NCI-H446 (cell line): Measurements from ENCODE around the gene CD226.
"Not testable (repeated sequence)": the region's sequence is repeated elsewhere in the genome, so short reads cannot be mapped to it uniquely, and the experiment has no call there.

Source experiments
- DNase-seq, 2 experiments: peaks; one replicate each; lab custom pipeline; 2025; lab: John Stamatoyannopoulos, UW

Gene CD226

GRCh38 chr18:69956665-69957620, 9.3 kb upstream of the CD226 start:
- DNase-seq = no peak

- no peak for DNase-seq
Measured at GRCh38 chr18:69956057-69956456, 8.4 kb upstream of the CD226 start.

GRCh38 chr18:69954719-69955480, 7.2 kb upstream of the CD226 start:
- no peak for DNase-seq

GRCh38 chr18:69953191-69953590, 5.5 kb upstream of the CD226 start:
- no peak for DNase-seq

- peak in 1 of 2 experiments; percentile 10 for DNase-seq
Measured at GRCh38 chr18:69951182-69951581, 3.5 kb upstream of the CD226 start.

GRCh38 chr18:69949538-69949936, 1.9 kb upstream of the CD226 start:
- DNase-seq = no peak

- no peak for DNase-seq
Measured at GRCh38 chr18:69948919-69949537, 1.4 kb upstream of the CD226 start.

GRCh38 chr18:69948256-69948655, 583 bp upstream of the CD226 start:
- no peak for DNase-seq

- no peak for DNase-seq
Measured at GRCh38 chr18:69946608-69947155, 991 bp downstream of the CD226 start.

- DNase-seq = no peak
Measured at GRCh38 chr18:69945220-69946114, 2.2 kb downstream of the CD226 start.

- no peak for DNase-seq
Measured at GRCh38 chr18:69944436-69944835, 3.2 kb downstream of the CD226 start.

- no peak for DNase-seq
Measured at GRCh38 chr18:69943021-69943420, 4.7 kb downstream of the CD226 start.

- no peak for DNase-seq
Measured at GRCh38 chr18:69941183-69941582, 6.5 kb downstream of the CD226 start.

GRCh38 chr18:69939812-69940211, 7.9 kb downstream of the CD226 start:
- not testable (repeated sequence) for DNase-seq

GRCh38 chr18:69936191-69936558, 11.5 kb downstream of the CD226 start:
- DNase-seq = no peak

- DNase-seq = no peak
Measured at GRCh38 chr18:69935319-69936190, 12.1 kb downstream of the CD226 start.

GRCh38 chr18:69934601-69935265, 12.9 kb downstream of the CD226 start:
- DNase-seq = no peak

GRCh38 chr18:69929041-69929774, 18.5 kb downstream of the CD226 start:
- DNase-seq = no peak

GRCh38 chr18:69916412-69916811, 31.3 kb downstream of the CD226 start:
- no peak for DNase-seq
